Measurements from ENCODE around the gene IL12A. TPM values are rescaled to one million over a fixed set of nuclear protein-coding genes. Genes with fewer than 3 reads are reported as not detected.

The IL12A gene
- total and polyA plus RNA-seq, 4 donors: 0.08 to 0.25 (median 0.09) TPM; not detected in 1

DNA sequence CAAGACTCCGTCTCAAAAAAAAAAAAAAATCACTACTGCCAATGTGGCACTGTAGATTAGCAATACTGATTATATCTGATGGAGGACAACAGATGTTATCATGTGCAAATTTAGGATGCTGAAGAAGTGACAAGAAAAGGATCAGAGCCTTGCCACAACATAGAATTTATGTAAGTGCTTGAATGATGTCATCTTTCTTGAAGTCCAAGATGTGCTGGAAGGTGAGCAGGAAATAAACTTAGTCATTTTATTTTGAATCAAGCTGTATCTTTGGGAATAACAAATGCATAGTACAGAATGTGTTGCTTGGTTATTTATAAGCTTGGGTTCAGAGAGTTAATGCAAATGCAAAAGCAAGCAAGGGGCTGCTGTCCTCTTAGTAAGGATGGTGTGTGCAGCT lies 47.1 kb downstream of the IL12A start:
- no peak for DNase-seq (ENCODE audit: low spot score)
- no peaks in the 10 kb centered on the region for H3K9me3 ChIP-seq (ENCODE audit: control insufficient read depth in 4 of 4, low read length in 3 of 4)
- no peak for TF ChIP-seq ZBTB33 (IDR thresholded peaks at IDR 0.05)
- TF ChIP-seq SP1 (IDR thresholded peaks at IDR 0.05): no peak
- no peak for TF ChIP-seq RAD21 (IDR thresholded peaks at IDR 0.05)
- no peak for TF ChIP-seq RXRA (IDR thresholded peaks at IDR 0.05)
- TF ChIP-seq, protein P1, sequence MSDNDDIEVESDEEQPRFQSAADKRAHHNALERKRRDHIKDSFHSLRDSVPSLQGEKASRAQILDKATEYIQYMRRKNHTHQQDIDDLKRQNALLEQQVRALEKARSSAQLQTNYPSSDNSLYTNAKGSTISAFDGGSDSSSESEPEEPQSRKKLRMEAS (IDR thresholded peaks at IDR 0.05): no peak
- TF ChIP-seq JUND (IDR thresholded peaks at IDR 0.05): no peak
- no peak for TF ChIP-seq GABPA (IDR thresholded peaks at IDR 0.05 in 1 of 2, conservative IDR thresholded peaks at IDR 0.05 in 1 of 2)
- no peak for TF ChIP-seq FOXA2 (IDR thresholded peaks at IDR 0.05)
- TF ChIP-seq NR2F2 (IDR thresholded peaks at IDR 0.05): no peak
- TF ChIP-seq HNF4G (IDR thresholded peaks at IDR 0.05): no peak
- no peak for TF ChIP-seq HNF4A (conservative IDR thresholded peaks at IDR 0.05)
- TF ChIP-seq EGR1 (IDR thresholded peaks at IDR 0.05; ENCODE audit: low read depth in 2 of 2): no peak
- TF ChIP-seq, protein P2, sequence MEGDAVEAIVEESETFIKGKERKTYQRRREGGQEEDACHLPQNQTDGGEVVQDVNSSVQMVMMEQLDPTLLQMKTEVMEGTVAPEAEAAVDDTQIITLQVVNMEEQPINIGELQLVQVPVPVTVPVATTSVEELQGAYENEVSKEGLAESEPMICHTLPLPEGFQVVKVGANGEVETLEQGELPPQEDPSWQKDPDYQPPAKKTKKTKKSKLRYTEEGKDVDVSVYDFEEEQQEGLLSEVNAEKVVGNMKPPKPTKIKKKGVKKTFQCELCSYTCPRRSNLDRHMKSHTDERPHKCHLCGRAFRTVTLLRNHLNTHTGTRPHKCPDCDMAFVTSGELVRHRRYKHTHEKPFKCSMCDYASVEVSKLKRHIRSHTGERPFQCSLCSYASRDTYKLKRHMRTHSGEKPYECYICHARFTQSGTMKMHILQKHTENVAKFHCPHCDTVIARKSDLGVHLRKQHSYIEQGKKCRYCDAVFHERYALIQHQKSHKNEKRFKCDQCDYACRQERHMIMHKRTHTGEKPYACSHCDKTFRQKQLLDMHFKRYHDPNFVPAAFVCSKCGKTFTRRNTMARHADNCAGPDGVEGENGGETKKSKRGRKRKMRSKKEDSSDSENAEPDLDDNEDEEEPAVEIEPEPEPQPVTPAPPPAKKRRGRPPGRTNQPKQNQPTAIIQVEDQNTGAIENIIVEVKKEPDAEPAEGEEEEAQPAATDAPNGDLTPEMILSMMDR (IDR thresholded peaks at IDR 0.05; ENCODE audit: low read depth, low read length, missing input control): no peak
- TF ChIP-seq YY1 (IDR thresholded peaks at IDR 0.05): no peak

DNA sequence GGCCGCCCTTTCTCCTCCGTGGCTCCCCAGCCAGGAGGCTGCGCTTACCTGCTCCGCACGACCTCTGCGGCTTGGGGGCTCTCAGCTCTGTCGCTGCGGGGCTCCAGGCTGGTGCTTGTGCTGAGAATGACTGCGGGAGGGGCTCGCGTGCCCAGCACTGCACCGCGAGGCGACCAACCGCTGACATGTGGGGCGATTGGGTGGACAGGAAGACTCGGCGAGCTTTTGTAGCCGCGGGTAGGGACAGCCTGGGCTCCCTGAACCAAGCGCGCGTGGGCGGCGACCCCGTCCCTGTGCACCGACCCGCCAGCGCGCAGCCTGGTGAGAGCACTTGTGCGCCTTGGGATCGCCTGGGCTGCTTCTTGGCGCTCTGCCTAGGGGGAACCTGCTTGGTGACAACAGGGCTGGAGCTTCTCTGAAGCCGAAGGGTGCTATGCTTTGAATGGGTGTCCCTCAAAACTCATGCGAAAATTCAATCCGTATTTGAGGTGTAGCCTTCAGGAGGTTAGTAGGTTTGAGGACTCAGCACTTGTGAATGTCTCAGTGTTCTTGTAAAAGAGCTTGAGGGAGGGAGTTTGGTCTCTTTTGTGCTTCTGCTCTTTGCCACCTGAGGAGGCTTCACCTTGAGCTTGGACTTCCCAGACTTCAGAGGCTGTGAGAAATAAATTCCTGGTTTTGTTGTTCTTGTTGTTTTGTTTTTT lies 50.4 kb downstream of the IL12A start:
- WGBS: 10% methylated on average over 36 of the region's 36 CpGs
- H3K9ac ChIP-seq (ENCODE audit: low read depth in 1 of 2, low read length in 2 of 2): no peak overlapping the region
- H3K27me3 ChIP-seq (ENCODE audit: control insufficient read depth in 4 of 4, insufficient read depth in 4 of 4, low read length in 3 of 4): peaks cover 0 to 13% (median 3%) of the 10 kb centered on the region in 4 donors
- TF ChIP-seq REST (IDR thresholded peaks at IDR 0.05): no peak
- TF ChIP-seq FOXA1 (IDR thresholded peaks at IDR 0.05): no peak
- TF ChIP-seq HNF4G (IDR thresholded peaks at IDR 0.05): no peak
- TF ChIP-seq, protein P1 (IDR thresholded peaks at IDR 0.05): no peak
- no peak for TF ChIP-seq FOXA2 (IDR thresholded peaks at IDR 0.05)
- no peak for TF ChIP-seq NR2F2 (IDR thresholded peaks at IDR 0.05)
- TF ChIP-seq, protein P2 (IDR thresholded peaks at IDR 0.05; ENCODE audit: low read depth, low read length, missing input control): no peak
- no peak for TF ChIP-seq SP1 (IDR thresholded peaks at IDR 0.05)
- no peak for TF ChIP-seq JUND (IDR thresholded peaks at IDR 0.05)
- TF ChIP-seq TAF1 (conservative IDR thresholded peaks at IDR 0.05): no peak
- no peak for TF ChIP-seq GABPA (IDR thresholded peaks at IDR 0.05 in 1 of 2, conservative IDR thresholded peaks at IDR 0.05 in 1 of 2)
- no peak for TF ChIP-seq RAD21 (IDR thresholded peaks at IDR 0.05)
- TF ChIP-seq HNF4A (conservative IDR thresholded peaks at IDR 0.05): no peak
- H3K27ac ChIP-seq (ENCODE audit: low read depth in 1 of 2, low read length in 2 of 2): no peak overlapping the region
- H3K36me3 ChIP-seq (ENCODE audit: control insufficient read depth in 4 of 4, insufficient read depth in 3 of 4, low read depth in 1 of 4, low read length in 3 of 4): no peaks in the 10 kb centered on the region
- H3K4me3 ChIP-seq (ENCODE audit: low read depth in 1 of 3, low read length in 3 of 3): peak overlapping the region in 1 of 3 donors; percentile 22
- H3K4me1 ChIP-seq (ENCODE audit: control insufficient read depth in 4 of 4, insufficient read depth in 4 of 4, low read length in 3 of 4): peaks cover 0 to 5% (median 3%) of the 10 kb centered on the region in 4 donors
- peaks cover 2 to 4% (median 3%) of the 10 kb centered on the region in 4 donors for H3K9me3 ChIP-seq (ENCODE audit: control insufficient read depth in 4 of 4, low read length in 3 of 4)
- DNase-seq (ENCODE audit: low spot score): no peak

More for the DNA sequence above, 47.1 kb downstream of the IL12A start:
- no peaks in the 10 kb centered on the region for H3K36me3 ChIP-seq (ENCODE audit: control insufficient read depth in 4 of 4, insufficient read depth in 3 of 4, low read depth in 1 of 4, low read length in 3 of 4)
- no peak overlapping the region for H3K27ac ChIP-seq (ENCODE audit: low read depth in 1 of 2, low read length in 2 of 2)
- peaks cover 0 to 13% (median 3%) of the 10 kb centered on the region in 4 donors for H3K27me3 ChIP-seq (ENCODE audit: control insufficient read depth in 4 of 4, insufficient read depth in 4 of 4, low read length in 3 of 4)
- H3K4me1 ChIP-seq (ENCODE audit: control insufficient read depth in 4 of 4, insufficient read depth in 4 of 4, low read length in 3 of 4): peaks cover 0 to 5% (median 3%) of the 10 kb centered on the region in 4 donors
- 98% methylated on average over 1 of the region's 1 CpG for WGBS
- no peak overlapping the region for H3K9ac ChIP-seq (ENCODE audit: low read depth in 1 of 2, low read length in 2 of 2)
- no peak overlapping the region for H3K4me3 ChIP-seq (ENCODE audit: low read depth in 1 of 3, low read length in 3 of 3)

Measured in liver (tissue), 9 donors.